ENCODE measurements around the gene GTSE1.

Gene GTSE1

GRCh38 chr22:46275455-46276122 lies 21.1 kb upstream of the GTSE1 start:
- DNase-seq = no peak

GRCh38 chr22:46276563-46276962 lies 20.1 kb upstream of the GTSE1 start:
- no peak for DNase-seq

DNA sequence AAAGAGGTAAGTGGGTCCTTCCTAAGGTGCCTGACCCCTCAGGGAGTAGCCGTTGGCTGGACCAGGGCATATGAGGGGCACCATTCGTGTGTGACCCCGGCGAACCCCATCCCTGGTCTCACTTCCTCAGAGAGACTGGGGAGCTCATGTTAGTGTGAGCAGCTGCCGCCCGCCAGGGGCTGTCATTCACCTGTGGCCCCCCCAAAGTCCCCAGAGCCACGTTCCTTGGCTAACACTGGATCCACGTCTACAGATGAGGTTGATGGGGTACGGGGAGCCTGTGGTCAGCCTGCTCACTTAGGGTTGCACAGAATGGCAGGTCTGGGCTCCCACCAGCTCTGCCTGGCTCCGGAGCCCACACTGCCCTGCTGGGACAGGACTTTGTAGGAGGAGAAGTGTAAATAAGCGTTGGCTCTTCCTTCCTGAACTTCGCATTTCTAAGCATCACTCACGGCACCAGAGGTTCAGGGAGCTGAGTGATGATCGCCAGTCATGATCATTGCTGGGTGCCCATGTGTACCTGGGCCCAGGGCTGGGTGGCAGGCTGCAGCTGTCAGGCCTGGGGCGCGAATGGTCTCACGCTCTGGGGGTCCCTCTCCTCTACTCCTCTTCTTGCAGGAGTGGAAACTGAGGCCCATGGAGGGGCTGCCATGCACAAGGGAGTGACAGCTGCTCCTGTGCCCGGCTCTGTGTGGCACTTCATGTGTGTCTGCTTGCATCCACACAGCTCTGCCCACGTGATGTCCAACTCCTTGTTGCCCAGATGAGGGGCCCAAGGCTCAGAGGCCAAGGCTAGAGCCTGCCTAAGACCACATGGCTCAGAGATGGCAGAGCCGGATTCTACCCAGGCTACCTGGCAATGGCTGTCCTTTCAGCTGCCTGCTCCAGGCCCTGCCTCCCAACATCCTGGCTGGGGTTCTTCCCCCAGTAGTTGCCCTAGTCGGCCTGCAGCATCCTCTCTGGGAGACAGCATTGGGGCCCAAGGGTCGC lies 17.7 kb upstream of the GTSE1 start:
- no peak for DNase-seq

DNA sequence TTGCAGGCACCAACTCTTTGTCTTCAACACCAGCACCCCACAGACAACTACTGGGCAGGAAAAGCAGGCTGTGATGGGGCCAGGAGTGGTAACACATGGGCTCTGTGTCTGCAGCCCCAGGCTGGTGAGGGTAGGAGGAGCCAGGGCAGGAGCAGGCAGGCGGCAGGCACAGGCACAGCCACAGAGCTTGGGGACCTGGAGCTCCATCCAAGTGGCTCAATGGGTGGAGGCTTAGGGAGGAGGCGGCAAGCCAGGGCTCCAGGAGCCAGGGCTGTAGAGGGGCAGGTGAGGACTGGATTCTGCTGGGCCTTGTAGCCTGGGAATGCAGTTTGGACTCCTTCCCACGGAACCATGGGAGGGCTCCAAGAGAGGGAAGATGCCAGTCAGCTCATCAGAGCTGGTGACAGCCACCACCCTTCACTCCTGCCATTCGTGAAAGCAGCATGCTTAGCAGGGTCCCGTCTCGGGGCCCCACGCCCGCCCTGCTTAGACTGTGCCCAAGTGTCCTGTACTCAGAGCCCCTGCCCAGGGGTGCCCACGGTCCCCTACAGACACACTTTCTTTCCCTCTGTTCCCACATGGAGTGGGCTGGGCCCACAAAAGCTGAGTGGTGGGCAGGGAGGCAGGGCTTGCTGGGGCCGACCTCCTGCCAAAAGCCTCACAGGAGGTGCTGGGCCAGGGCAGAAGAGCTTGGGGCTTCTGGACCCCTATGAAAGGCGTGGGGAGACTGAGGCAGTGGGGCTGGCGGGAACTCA lies 16.4 kb upstream of the GTSE1 start:
- no peak for DNase-seq

GRCh38 chr22:46280999-46281623 lies 15.6 kb upstream of the GTSE1 start:
- DNase-seq = no peak

GRCh38 chr22:46281866-46282678 lies 14.6 kb upstream of the GTSE1 start:
- no peak for DNase-seq

GRCh38 chr22:46286006-46286405 lies 10.7 kb upstream of the GTSE1 start:
- no peak for DNase-seq

GRCh38 chr22:46286941-46287872 lies 9.5 kb upstream of the GTSE1 start:
- DNase-seq = no peak

DNA sequence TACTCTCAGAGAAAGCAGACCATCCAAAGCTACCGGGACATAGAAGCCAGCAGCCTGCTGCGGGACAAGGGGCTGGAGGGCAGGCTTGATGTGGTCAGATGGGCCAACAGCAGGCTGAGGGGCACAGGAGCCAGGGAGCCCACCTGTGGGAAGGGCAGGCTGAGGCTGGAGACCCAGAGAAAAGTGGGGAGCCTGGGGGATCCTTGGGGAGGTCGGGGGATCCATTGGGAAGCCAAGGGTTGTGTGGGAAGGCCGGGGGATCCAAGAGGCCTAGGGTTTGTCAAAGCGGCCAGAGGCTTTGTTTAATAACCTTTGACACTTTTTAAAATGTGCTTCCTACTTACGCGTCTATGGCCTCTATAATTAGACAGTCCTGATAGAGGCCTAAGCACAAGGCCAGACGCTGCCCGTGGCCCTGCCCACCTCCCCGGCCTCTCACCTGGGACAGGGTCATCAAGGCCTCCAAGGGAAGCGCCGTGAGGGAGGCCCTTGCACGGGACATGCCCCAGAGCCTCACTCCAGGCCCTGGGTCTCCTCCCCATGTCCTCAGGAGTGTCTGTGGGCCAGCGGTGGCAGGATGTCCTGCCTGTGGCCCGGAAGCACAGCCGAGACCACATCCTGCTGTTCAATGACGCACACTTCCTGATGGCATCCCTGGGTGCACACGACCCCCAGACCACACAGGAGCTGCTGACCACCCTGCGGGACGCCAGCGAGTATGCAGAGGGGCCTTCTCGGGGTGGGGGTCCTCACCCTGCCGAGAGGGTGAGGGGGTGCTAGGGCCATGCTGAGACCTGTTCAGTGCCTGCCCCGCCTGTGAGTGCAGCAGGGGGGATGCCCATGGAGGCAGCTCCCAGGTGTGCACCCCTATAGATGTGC lies 8.6 kb upstream of the GTSE1 start:
- DNase-seq = no peak

DNA sequence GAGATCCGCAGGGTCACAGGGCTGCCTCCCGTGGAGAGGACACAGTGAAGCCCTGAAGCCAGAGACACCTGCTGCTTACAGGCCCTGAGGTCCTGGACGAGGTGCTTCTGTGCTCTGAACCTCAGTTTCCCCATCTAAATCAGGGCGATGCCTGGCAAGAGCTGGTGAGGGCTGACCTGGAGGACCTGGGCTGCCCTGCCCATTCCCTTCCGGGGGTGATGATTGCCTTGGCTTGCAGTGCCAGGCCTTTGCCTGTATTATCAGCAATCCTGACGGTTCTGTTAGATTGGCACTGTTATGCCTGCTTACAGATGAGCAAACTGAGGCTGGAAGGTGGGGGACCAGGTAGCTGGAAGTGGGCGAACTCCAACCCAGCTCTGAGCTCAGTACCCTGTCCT lies 7.8 kb upstream of the GTSE1 start:
- DNase-seq = no peak

- DNase-seq = no peak
Measured at GRCh38 chr22:46289244-46289891, 7.3 kb upstream of the GTSE1 start.

GRCh38 chr22:46290121-46290842 lies 6.4 kb upstream of the GTSE1 start:
- no peak for DNase-seq

DNA sequence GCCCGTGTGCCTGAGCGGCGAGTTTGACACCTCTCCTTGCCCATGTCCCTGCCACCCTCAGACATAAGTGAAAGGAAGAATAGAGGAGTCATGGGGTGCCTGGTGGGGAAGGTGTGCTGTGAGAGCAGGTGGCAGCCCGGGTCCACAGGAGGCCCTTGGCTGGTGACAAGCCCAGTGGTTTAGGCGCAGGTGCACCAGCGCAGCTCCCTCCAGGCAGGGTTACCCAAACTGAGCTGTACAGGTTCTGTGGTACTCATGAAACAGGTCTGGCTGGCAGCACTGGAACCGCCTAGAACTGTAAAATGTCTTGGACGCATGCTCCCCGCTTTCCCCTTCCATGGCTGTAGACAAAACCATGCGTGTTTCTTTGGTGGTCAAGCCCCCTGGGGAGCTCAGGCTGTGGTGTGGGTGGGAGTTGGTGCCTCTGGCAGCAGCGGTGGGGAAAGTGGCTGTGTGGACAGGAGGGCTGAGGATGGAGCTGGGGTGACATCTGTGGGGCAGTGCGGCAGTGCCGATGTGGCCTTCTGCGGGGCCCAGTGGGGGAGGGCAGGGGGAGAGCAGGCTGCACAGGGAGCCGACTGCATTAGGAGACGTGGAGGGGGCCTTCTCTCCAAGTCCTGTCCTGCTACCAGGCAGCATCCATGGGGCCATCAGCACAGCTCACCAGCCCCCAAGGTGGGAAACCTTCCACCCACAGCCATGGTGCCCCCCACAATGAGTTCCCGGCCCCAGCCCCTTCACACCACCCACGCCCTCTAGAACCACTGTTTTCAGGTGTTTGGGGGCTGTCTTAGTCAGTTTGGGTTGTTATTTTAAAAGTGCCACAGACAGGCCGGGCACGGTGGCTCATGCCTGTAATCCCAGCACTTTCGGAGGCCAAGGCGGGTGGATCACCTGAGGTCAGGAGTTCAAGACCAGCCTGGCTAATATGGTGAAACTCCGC lies 5.6 kb upstream of the GTSE1 start:
- DNase-seq = no peak

GRCh38 chr22:46292173-46292572 lies 4.5 kb upstream of the GTSE1 start:
- no peak for DNase-seq

DNA sequence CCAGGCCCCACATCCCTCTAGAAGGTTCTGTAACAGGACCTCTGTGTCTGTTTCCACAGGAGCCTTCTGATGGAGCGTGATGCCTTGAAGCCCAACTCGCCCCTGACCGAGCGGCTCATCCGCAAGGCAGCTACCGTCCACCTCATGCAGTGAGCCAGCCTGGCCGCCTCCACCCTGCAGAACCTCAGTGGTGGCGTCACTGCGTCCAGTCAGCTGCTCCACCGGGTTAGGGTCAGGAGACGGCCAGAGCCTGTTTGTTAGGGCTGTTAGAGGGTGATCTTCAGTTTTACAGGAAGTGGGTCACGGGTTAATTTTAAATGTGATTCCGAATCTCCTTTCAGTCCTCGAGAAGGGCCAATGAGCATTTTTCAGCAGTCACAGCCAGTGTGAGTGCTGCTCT lies 3.9 kb upstream of the GTSE1 start:
- no peak for DNase-seq

DNA sequence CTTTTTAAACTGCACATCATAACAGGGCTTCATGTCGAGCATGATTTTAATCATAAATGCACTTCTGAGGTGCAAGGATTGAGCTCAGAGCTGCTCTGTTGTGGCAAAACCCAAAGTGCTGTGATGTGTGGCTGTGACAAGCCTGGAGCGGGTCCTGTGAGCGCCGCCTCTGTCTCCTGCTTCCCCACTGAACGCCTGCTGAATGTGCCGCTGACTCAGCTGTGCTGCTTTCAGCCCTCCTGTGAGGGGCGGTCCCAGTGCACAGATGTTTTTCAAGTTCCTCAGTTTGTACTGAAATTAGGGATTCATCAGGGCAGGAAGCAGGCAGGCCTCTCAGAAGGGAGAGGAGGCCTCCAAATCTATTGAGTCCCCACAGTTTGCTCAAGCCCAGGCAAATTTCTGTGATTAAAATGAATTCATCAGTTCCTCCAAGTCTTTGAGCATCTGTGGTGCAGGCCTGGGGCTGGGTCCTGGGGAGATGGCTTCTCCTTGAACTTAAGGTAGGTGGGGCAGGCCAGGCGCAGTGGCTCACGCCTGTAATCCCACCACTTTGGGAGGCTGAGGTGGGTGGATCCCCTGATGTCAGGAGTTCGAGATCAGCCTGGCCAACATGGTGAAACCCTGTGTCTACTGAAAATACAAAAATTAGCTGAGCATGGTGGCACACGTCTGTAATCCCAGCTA lies 3.0 kb upstream of the GTSE1 start:
- no peak for DNase-seq

- no peak for DNase-seq
Measured at GRCh38 chr22:46294784-46295183, 1.9 kb upstream of the GTSE1 start.
